HG03139 (cell line): ENCODE data around the gene FAM209A.
A peak's percentile ranks its signal among the peaks of the same experiment; 100 is the strongest.
"Not testable (repeated sequence)": the region's sequence is repeated elsewhere in the genome, so short reads cannot be mapped to it uniquely, and the experiment has no call there.

Experiments used
- ATAC-seq: cut with Tn5 transposase; IDR thresholded peaks from one replicate; pipeline ENCODE4 v1.9.1; 2021; ENCODE audit not compliant: unreplicated experiment

The FAM209A gene

GRCh38 chr20:56537997-56538396 lies 13.5 kb downstream of the FAM209A start:
- no peak for ATAC-seq

GRCh38 chr20:56540415-56540814 lies 15.9 kb downstream of the FAM209A start:
- no peak for ATAC-seq

GRCh38 chr20:56542489-56543030 lies 18.0 kb downstream of the FAM209A start:
- no peak for ATAC-seq

- ATAC-seq: no peak
Measured at GRCh38 chr20:56551571-56551970, 27.0 kb downstream of the FAM209A start.

- ATAC-seq: no peak
Measured at GRCh38 chr20:56552911-56553629, 28.5 kb downstream of the FAM209A start.

- peak; percentile 87 for ATAC-seq
Measured at GRCh38 chr20:56554869-56555268, 30.3 kb downstream of the FAM209A start.

GRCh38 chr20:56558968-56559367 lies 34.4 kb downstream of the FAM209A start:
- no peak for ATAC-seq

GRCh38 chr20:56564526-56564925 lies 40.0 kb downstream of the FAM209A start:
- not testable (repeated sequence) for ATAC-seq

GRCh38 chr20:56565511-56565910 lies 41.0 kb downstream of the FAM209A start:
- ATAC-seq: no peak

- ATAC-seq: no peak
Measured at GRCh38 chr20:56566621-56567020, 42.1 kb downstream of the FAM209A start.

- ATAC-seq: no peak
Measured at GRCh38 chr20:56570832-56571231, 46.3 kb downstream of the FAM209A start.

- no peak for ATAC-seq
Measured at GRCh38 chr20:56572172-56572571, 47.6 kb downstream of the FAM209A start.

GRCh38 chr20:56573986-56574385 lies 49.4 kb downstream of the FAM209A start:
- no peak for ATAC-seq

GRCh38 chr20:56574531-56575142 lies 50.1 kb downstream of the FAM209A start:
- no peak for ATAC-seq

- no peak for ATAC-seq
Measured at GRCh38 chr20:56575157-56575556, 50.6 kb downstream of the FAM209A start.
